ENCODE results near the gene TFR2.

DNA sequence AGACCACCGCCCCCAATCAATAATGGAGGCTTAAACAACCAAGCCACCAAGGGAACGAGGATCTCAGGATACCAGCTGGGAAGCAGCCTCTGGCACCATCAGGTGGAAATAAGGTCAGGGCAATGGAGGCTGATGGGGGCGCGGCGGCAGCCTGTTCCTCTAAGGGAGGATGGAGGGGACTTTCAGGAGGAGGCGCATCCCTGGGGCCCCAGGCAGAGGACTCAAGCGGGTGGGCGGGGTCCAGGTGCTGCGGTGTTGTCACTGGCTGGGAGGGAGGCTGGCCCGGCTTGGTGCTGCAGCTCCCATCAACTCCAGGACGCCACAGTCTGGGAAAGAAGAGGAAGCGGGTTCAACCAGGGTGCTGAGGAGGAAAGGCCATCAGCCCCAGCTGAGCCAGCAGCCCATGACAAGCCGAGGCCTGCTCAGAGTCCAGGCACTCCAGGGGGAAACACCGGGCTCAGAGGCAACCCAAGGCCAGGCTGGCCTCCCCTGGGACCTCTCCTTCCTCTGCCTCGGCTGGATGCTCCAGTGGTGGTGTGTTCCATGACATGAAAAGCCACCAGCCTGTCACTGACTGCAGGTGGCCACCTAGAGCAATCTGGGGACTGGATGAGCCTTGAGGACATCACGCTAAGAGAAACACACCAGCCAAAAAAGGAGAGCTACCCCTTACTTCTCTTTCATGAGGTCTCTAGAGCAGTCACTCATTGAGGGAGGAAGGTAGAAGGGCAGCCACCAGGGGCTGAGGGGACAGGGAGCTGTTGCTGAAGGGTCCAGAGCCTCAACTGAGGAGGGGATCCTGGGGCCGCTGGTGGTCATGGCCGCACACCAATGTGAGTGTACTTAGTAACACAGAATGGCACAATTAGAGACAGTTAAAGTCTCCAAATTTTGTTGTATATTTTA, 48.1 kb upstream of the TFR2 start:
- TF ChIP-seq, protein P1, sequence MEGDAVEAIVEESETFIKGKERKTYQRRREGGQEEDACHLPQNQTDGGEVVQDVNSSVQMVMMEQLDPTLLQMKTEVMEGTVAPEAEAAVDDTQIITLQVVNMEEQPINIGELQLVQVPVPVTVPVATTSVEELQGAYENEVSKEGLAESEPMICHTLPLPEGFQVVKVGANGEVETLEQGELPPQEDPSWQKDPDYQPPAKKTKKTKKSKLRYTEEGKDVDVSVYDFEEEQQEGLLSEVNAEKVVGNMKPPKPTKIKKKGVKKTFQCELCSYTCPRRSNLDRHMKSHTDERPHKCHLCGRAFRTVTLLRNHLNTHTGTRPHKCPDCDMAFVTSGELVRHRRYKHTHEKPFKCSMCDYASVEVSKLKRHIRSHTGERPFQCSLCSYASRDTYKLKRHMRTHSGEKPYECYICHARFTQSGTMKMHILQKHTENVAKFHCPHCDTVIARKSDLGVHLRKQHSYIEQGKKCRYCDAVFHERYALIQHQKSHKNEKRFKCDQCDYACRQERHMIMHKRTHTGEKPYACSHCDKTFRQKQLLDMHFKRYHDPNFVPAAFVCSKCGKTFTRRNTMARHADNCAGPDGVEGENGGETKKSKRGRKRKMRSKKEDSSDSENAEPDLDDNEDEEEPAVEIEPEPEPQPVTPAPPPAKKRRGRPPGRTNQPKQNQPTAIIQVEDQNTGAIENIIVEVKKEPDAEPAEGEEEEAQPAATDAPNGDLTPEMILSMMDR (IDR thresholded peaks at IDR 0.05) = no peak
- TF ChIP-seq POLR2A (IDR thresholded peaks at IDR 0.05) = no peak
